SU-DHL-6 (cell line): ENCODE measurements around the gene KCNK18.

Experiments
- CTCF ChIP-seq: fragments of 200-600 bp; sonication (generic); IDR thresholded peaks from one replicate; pipeline ENCODE4 v1.5.1; 2017; ENCODE audit warnings: antibody characterized with exemption, mild to moderate bottlenecking, low read length, moderate library complexity; ENCODE audit not compliant: insufficient read depth, poor library complexity, severe bottlenecking
- EZH2phosphoT487 ChIP-seq: fragments of 200-600 bp; sonication (generic), shearing (Covaris generic); conservative IDR thresholded peaks from 2 replicates; pipeline ENCODE4 v1.6.1; 2018; ENCODE audit warnings: mild to moderate bottlenecking, antibody characterized with exemption, low read length, moderate library complexity, mixed read lengths

- TF ChIP-seq CTCF = no peak
- TF ChIP-seq EZH2phosphoT487 = no peak
These were observed 41.8 kb downstream of the KCNK18 start for GRCh38 chr10:117239051-117239450.
